MM.1S (cell line): ENCODE data around the gene GALNS.

ENCODE experiments used
- CTCF ChIP-seq: fragments of 300-600 bp; sonication (generic); IDR thresholded peaks from 2 replicates; pipeline ENCODE4 v1.5.1; 2016; ENCODE audit warnings: antibody characterized with exemption, low read length, mixed read lengths
- EZH2 ChIP-seq: fragments of 300-600 bp; sonication (generic); optimal IDR thresholded peaks from 2 replicates; pipeline ENCODE3; 2017; ENCODE audit warnings: low read depth, mild to moderate bottlenecking, antibody characterized with exemption, low read length, mixed read lengths
- EZH2phosphoT487 ChIP-seq: fragments of 300-600 bp; sonication (generic); IDR thresholded peaks from 2 replicates; pipeline ENCODE4 v1.6.1; 2018; ENCODE audit warnings: antibody characterized with exemption, low read length

DNA sequence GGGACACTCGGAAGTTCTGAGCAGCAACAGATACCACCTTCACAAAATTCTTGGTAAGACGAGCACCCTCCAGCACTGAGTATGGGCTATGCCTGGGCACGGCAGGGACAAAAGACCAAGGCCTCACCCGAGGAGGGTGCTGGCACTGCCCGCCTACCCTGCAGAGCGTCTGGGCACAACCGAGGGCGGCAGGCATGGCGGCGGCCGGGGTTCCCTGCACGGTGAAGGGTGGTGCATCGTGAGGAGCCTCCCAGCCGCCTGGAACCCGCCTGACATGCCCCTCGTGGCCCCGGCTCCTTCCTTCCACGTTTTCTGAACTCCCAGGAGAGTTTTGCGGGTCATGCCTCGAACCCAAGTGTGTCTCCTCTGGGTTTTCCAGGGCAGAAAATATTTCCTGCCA is 18.9 kb downstream of the GALNS start:
- TF ChIP-seq CTCF = no peak
- no peak for TF ChIP-seq EZH2
- TF ChIP-seq EZH2phosphoT487 = no peak
